IMR-90 (cell line): ENCODE data around the gene RALGPS2. TPM values are rescaled to one million over a fixed set of nuclear protein-coding genes. Genes with fewer than 3 reads are reported as not detected.

Source experiments
- ATAC-seq: fragments of 200-7000 bp; cut with Tn5 transposase; 2 replicates; pipeline ENCODE4 v1.9.1; 2020; ENCODE audit warnings: low read depth, mild to moderate bottlenecking, moderate library complexity
- BruUV-seq: library from RNA; stranded (reverse); fragments of 400-500 nt; replicated peaks from 2 replicates; lab custom pipeline; 2021; lab: Mats Ljungman, UMichigan
- CTCF ChIA-PET: fragments of 300-600 bp; formaldehyde crosslinking; extraction: SDS; loops from one replicate; lab custom pipeline; 2021; ENCODE audit warnings: antibody characterized with exemption; lab: Yijun Ruan, JAX
- POLR2A ChIA-PET: fragments of 300-600 bp; sonication (Branson Sonifier 250); formaldehyde crosslinking; loops from one replicate; lab custom pipeline; 2022; ENCODE audit warnings: antibody characterized with exemption; ENCODE audit not compliant: unreplicated experiment; lab: Charles Lee
- DNase-seq: peaks from one replicate; pipeline ENCODE4 v3.0.0; 2013
- H2AFZ ChIP-seq: replicated peaks from 2 replicates; pipeline ENCODE3; 2013; ENCODE audit warnings: low read length, mild to moderate bottlenecking; ENCODE audit not compliant: poor library complexity
- H2AK5ac ChIP-seq: 2 replicates; pipeline ENCODE4 v1.6.1; 2013; ENCODE audit warnings: low read depth, low read length, inconsistent platforms
- H2AK9ac ChIP-seq: replicated peaks from 2 replicates; pipeline ENCODE3; 2013; ENCODE audit warnings: mild to moderate bottlenecking, low read depth, low read length, moderate library complexity; ENCODE audit not compliant: poor library complexity
- H2BK120ac ChIP-seq: 2 replicates; pipeline ENCODE4 v1.6.1; 2013; ENCODE audit warnings: low read depth, low read length, inconsistent platforms
- H2BK15ac ChIP-seq: 3 replicates; pipeline ENCODE4 v1.6.1; 2013; ENCODE audit warnings: low read depth, low read length, inconsistent platforms
- H2BK20ac ChIP-seq: 2 replicates; pipeline ENCODE4 v1.6.1; 2013; ENCODE audit warnings: low read depth, mild to moderate bottlenecking, inconsistent platforms, low read length, moderate library complexity
- H2BK5ac ChIP-seq: 2 replicates; pipeline ENCODE4 v1.6.1; 2013; ENCODE audit warnings: mild to moderate bottlenecking, low read depth, low read length, inconsistent platforms; ENCODE audit not compliant: poor library complexity, severe bottlenecking
- H3K14ac ChIP-seq: replicated peaks from 2 replicates; pipeline ENCODE4 v1.6.1; 2013; ENCODE audit warnings: low read depth, low read length, inconsistent platforms
- H3K18ac ChIP-seq: 2 replicates; pipeline ENCODE4 v1.6.1; 2013; ENCODE audit warnings: low read depth, low read length, control low read depth
- H3K23ac ChIP-seq: 2 replicates; pipeline ENCODE4 v1.6.1; 2013; ENCODE audit warnings: low read depth, low read length, inconsistent platforms
- H3K27ac ChIP-seq: 2 replicates; pipeline ENCODE4 v1.5.1; 2013; ENCODE audit warnings: mild to moderate bottlenecking, control low read depth, low read length; ENCODE audit not compliant: insufficient read depth
- H3K27me3 ChIP-seq: 2 replicates; pipeline ENCODE4 v1.6.1; 2013; ENCODE audit warnings: low read length; ENCODE audit not compliant: control insufficient read depth, insufficient read depth
- H3K36me3 ChIP-seq: 2 replicates; pipeline ENCODE4 v1.6.1; 2013; ENCODE audit warnings: low read length, mixed read lengths; ENCODE audit not compliant: control insufficient read depth, insufficient read depth
- H3K4ac ChIP-seq: 2 replicates; pipeline ENCODE4 v1.6.1; 2013; ENCODE audit warnings: low read depth, low read length, inconsistent platforms
- H3K4me1 ChIP-seq: 2 replicates; pipeline ENCODE4 v1.6.1; 2013; ENCODE audit warnings: low read length, mixed read lengths; ENCODE audit not compliant: control insufficient read depth, insufficient read depth
- H3K4me2 ChIP-seq: 2 replicates; pipeline ENCODE4 v1.6.1; 2013; ENCODE audit warnings: low read depth, mild to moderate bottlenecking, control low read depth, low read length, moderate library complexity
- H3K4me3 ChIP-seq: 2 replicates; pipeline ENCODE4 v1.5.1; 2013; ENCODE audit warnings: low read depth, mild to moderate bottlenecking, control low read depth, low read length, moderate library complexity; ENCODE audit not compliant: insufficient read depth
- H3K56ac ChIP-seq: 2 replicates; pipeline ENCODE4 v1.6.1; 2013; ENCODE audit warnings: low read length, inconsistent platforms; ENCODE audit not compliant: insufficient read depth; ENCODE audit errors: extremely low read depth
- H3K79me1 ChIP-seq, 2 experiments: 2 replicates each; pipeline ENCODE4 v1.6.1; 2013; ENCODE audit warnings: low read length in 2 of 2, inconsistent platforms in 1 of 2, low read depth in 1 of 2
- H3K9ac ChIP-seq: 2 replicates; pipeline ENCODE4 v1.6.1; 2013; ENCODE audit warnings: low read depth, low read length, control low read depth
- H3K9me1 ChIP-seq: 2 replicates; pipeline ENCODE4 v1.6.1; 2013; ENCODE audit warnings: low read length, inconsistent platforms; ENCODE audit not compliant: insufficient read depth
- H3K9me3 ChIP-seq: 2 replicates; pipeline ENCODE4 v1.6.1; 2013; ENCODE audit warnings: low read length; ENCODE audit not compliant: control insufficient read depth, insufficient read depth
- H4K20me1 ChIP-seq: 2 replicates; pipeline ENCODE4 v1.6.1; 2013; ENCODE audit warnings: low read length, inconsistent platforms; ENCODE audit not compliant: insufficient read depth
- H4K5ac ChIP-seq: 2 replicates; pipeline ENCODE4 v1.6.1; 2013; ENCODE audit warnings: mild to moderate bottlenecking, low read depth, low read length, control low read depth
- H4K8ac ChIP-seq, 2 experiments: 2 replicates each; pipeline ENCODE4 v1.6.1; 2013; ENCODE audit warnings: low read depth in 2 of 2, low read length in 2 of 2, control low read depth in 1 of 2, inconsistent platforms in 1 of 2
- H4K91ac ChIP-seq: 2 replicates; pipeline ENCODE4 v1.6.1; 2013; ENCODE audit warnings: low read depth, low read length, inconsistent platforms; ENCODE audit not compliant: insufficient read depth
- BHLHE40 ChIP-seq: fragments of 150-350 bp; IDR thresholded peaks from 2 replicates; pipeline ENCODE4 v1.6.1; 2016; ENCODE audit warnings: mild to moderate bottlenecking, low read depth, low read length
- CEBPB ChIP-seq: IDR thresholded peaks from 2 replicates; pipeline ENCODE4 v1.6.1; 2012; ENCODE audit warnings: low read depth, low read length, improper control_type of control experiment
- CHD1 ChIP-seq: IDR thresholded peaks from 2 replicates; pipeline ENCODE4 v1.6.1; 2012; ENCODE audit warnings: low read depth, low read length, improper control_type of control experiment
- CTCF ChIP-seq: conservative IDR thresholded peaks from 2 replicates; pipeline ENCODE4 v1.5.1; 2012; ENCODE audit warnings: mild to moderate bottlenecking, low read depth, low read length, improper control_type of control experiment
- ELK1 ChIP-seq: fragments of 150-350 bp; IDR thresholded peaks from 2 replicates; pipeline ENCODE4 v1.6.1; 2016; ENCODE audit warnings: low read depth, mild to moderate bottlenecking, low read length, moderate library complexity, borderline replicate concordance
- MAFK ChIP-seq: IDR thresholded peaks from 2 replicates; pipeline ENCODE4 v1.6.1; 2012; ENCODE audit warnings: low read depth, low read length, improper control_type of control experiment
- MAZ ChIP-seq: IDR thresholded peaks from 2 replicates; pipeline ENCODE4 v1.6.1; 2012; ENCODE audit warnings: low read depth, mild to moderate bottlenecking, low read length, improper control_type of control experiment, moderate library complexity, borderline replicate concordance
- MXI1 ChIP-seq: IDR thresholded peaks from 2 replicates; pipeline ENCODE4 v1.6.1; 2012; ENCODE audit warnings: low read depth, mild to moderate bottlenecking, low read length, moderate library complexity, borderline replicate concordance
- NFE2L2 ChIP-seq: fragments of 150-350 bp; IDR thresholded peaks from 2 replicates; pipeline ENCODE4 v1.6.1; 2016; ENCODE audit warnings: low read depth, mild to moderate bottlenecking, low read length
- POLR2A ChIP-seq: IDR thresholded peaks from 2 replicates; pipeline ENCODE4 v1.6.1; 2012; ENCODE audit warnings: mild to moderate bottlenecking, low read depth, low read length
- RAD21 ChIP-seq: IDR thresholded peaks from 2 replicates; pipeline ENCODE4 v1.6.1; 2012; ENCODE audit warnings: low read length, improper control_type of control experiment
- RCOR1 ChIP-seq: IDR thresholded peaks from 2 replicates; pipeline ENCODE4 v1.6.1; 2012; ENCODE audit warnings: mild to moderate bottlenecking, low read length, improper control_type of control experiment; ENCODE audit not compliant: insufficient replicate concordance
- RFX5 ChIP-seq: IDR thresholded peaks from 2 replicates; pipeline ENCODE4 v1.8.0; 2012; ENCODE audit warnings: low read depth, mild to moderate bottlenecking, low read length, moderate library complexity
- SMC3 ChIP-seq: fragments of 150-350 bp; IDR thresholded peaks from 2 replicates; pipeline ENCODE4 v1.6.1; 2016; ENCODE audit warnings: low read depth, mild to moderate bottlenecking, antibody characterized with exemption, low read length, moderate library complexity
- USF2 ChIP-seq: fragments of 150-350 bp; IDR thresholded peaks from 2 replicates; pipeline ENCODE4 v1.6.1; 2017; ENCODE audit warnings: mild to moderate bottlenecking, antibody characterized with exemption, low read length, low read depth
- WGBS, 2 experiments: methylation state at CpG; one replicate each; pipeline versions ENCODE4 v1.1.5 to v1.1.7; 2013; ENCODE audit warnings: missing lambda C conversion rate in 2 of 2; ENCODE audit not compliant: insufficient read length in 1 of 2; ENCODE audit errors: extremely low coverage in 2 of 2; 5-methylcytosine and 5-hydroxymethylcytosine counted together
- dilution Hi-C: fragments of 300-500 bp; cut with HindIII; formaldehyde crosslinking; loops from one replicate; pipeline ENCODE4 v1.14.3; 2018; ENCODE audit warnings: low sequenced_read_pairs; ENCODE audit not compliant: unreplicated experiment
- in situ Hi-C: fragments of 300-500 bp; cut with MboI; formaldehyde crosslinking; loops from 3 replicates; pipeline ENCODE4 v1.14.3; 2019; ENCODE audit warnings: low sequenced_read_pairs, inconsistent platforms, mixed read lengths
- intact Hi-C: fragments of 100-400 bp; cut with micrococcal nuclease; formaldehyde crosslinking; loops from 2 replicates; pipeline ENCODE4 v1.10.0; 2022
- polyA plus RNA-seq, 3 experiments: library from polyadenylated mRNA; depleted of rRNA; stranded (reverse); fragments of >200 nt; gene quantifications; 2 replicates each; pipeline ENCODE4 v1.2.3, GENCODE V29; 2012; ENCODE audit warnings: low replicate concordance in 1 of 3
- total RNA-seq: library from RNA; depleted of rRNA; stranded (reverse); fragments of >200 nt; gene quantifications from 2 replicates; pipeline ENCODE4 v1.2.3, GENCODE V29; 2012

Gene RALGPS2
- total and polyA plus RNA-seq, 2 of the 4 experiments (the other 2 are of a cell fraction): 13.8 to 148 TPM

- H3K4me1 ChIP-seq: peaks cover 8% of the 10 kb centered on the region; the same call in 1 of the 2 replicates
- intact Hi-C loops: no loop called here
- DNase-seq: no peak
- no peak overlapping the region for H2AK9ac ChIP-seq
- no peak overlapping the region for H2BK15ac ChIP-seq
- H3K36me3 ChIP-seq: 0 out of 2 replicates have a peak, but pooled peaks cover 2% of the 10 kb centered on the region
- H3K4me3 ChIP-seq: no peak overlapping the region
- no peak overlapping the region for H3K14ac ChIP-seq
- no peak overlapping the region for H3K4ac ChIP-seq
- no peak overlapping the region for H2AFZ ChIP-seq
- CTCF ChIA-PET: interaction anchor here (0.6 kb wide), 1 partner anchor 10 kb away, joined by 4 read pairs; no protein-coding TSS in a partner anchor
- no peaks in the 10 kb centered on the region for H3K9me3 ChIP-seq
- peaks cover 9% of the 10 kb centered on the region; the same call in 1 of the 2 replicates for H3K9me1 ChIP-seq
- dilution Hi-C loops: no loop called here
- H2AK5ac ChIP-seq: no peak overlapping the region
- no peak overlapping the region for H3K4me2 ChIP-seq
- POLR2A ChIA-PET: no interaction called here
- no peak overlapping the region for H4K8ac ChIP-seq
- WGBS, 2 experiments: 78% methylated on average over 3 of the region's 6 CpGs; no CpG with 5 or more reads in 1 of the 2 experiments
- no peak overlapping the region for H2BK120ac ChIP-seq
- H3K27me3 ChIP-seq: no peaks in the 10 kb centered on the region
- no peak overlapping the region for H4K5ac ChIP-seq
- H4K20me1 ChIP-seq: no peaks in the 10 kb centered on the region
- H3K56ac ChIP-seq: no peak overlapping the region
- H4K91ac ChIP-seq: no peak overlapping the region
- BruUV-seq: no TSS peak
- no peak overlapping the region for H2BK20ac ChIP-seq
- no peak overlapping the region for H2BK5ac ChIP-seq
- no peak overlapping the region for H3K18ac ChIP-seq
- no peak overlapping the region for H3K9ac ChIP-seq
- in situ Hi-C loops: no loop called here
- no peak for ATAC-seq
- H3K27ac ChIP-seq: no peak overlapping the region
- TF ChIP-seq NFE2L2 (no peak), RAD21 (no peak), CHD1 (no peak), POLR2A (no peak), CEBPB (no peak), RCOR1 (no peak), ELK1 (no peak), CTCF (no peak), RFX5 (no peak), MXI1 (no peak), USF2 (no peak), BHLHE40 (no peak), MAZ (no peak), MAFK (no peak), SMC3 (no peak)
- no peak overlapping the region for H3K23ac ChIP-seq
- no peaks in the 10 kb centered on the region for H3K79me1 ChIP-seq
Observed at GRCh38 chr1:178933709-178934490, 208.9 kb downstream of the RALGPS2 start.
